GM21528 (cell line): ENCODE results near the gene LGI4.

Source experiments
- ATAC-seq: cut with Tn5 transposase; IDR thresholded peaks from one replicate; pipeline ENCODE4 v1.9.1; 2021; ENCODE audit warnings: mild to moderate bottlenecking, moderate library complexity; ENCODE audit not compliant: unreplicated experiment, low FRiP score

The LGI4 gene

DNA sequence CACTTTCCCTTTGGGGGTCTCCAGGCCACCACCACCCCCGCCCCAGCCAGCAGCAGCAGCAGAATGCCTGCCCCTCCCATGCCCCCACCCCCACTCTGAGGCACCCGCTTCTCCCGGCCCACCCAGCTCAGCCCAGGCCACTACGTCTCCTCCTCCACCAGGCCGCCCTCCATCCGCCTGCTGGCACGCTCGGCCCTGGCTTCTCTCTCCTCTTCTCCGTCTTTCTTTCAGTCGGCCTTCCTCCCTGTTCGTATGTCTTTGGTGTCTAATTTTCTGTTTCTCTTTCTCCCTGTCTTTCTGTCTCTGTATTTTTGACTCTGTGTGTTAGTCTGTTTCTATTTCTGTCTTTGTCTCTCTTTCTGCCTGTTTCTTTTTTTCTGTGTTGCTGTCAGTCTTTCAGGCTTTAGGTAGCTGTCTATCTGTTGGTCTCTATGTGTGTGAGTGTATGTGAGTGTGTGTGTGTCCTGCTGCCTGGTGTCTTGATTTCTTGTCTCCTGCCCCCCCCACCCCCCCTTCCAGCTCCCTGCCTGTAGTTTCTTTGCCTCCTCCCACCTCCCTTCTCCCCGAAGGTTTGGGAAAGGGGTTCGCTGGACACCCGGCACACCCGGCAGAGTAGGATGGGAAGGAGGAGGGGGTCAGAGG is at the start of gene LGI4:
TSS of gene LGI4 (minus strand) at position 459 of the 642 bp plus-strand sequence. CDS start at position 80, 379 bp downstream.
- no peak for ATAC-seq

DNA sequence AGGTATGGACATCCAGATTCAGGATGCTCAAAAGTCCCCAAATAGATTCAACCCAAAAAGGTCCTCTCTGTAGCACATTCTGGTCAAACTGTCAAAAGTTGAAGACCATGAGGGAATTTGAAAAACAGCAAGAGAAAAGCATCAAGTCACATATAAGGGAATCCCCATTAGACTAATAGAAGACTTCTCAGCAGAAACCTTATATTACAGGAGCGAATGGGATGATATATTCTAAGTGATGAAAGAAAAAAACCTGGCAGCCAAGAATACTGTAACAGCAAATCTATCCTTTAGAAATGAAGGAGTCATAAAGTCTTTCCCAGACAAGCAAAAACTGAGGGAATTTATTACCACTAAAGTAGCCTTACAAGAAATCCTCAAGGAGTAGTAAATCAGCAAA is 49.4 kb upstream of the LGI4 start:
- ATAC-seq, result no peak

DNA sequence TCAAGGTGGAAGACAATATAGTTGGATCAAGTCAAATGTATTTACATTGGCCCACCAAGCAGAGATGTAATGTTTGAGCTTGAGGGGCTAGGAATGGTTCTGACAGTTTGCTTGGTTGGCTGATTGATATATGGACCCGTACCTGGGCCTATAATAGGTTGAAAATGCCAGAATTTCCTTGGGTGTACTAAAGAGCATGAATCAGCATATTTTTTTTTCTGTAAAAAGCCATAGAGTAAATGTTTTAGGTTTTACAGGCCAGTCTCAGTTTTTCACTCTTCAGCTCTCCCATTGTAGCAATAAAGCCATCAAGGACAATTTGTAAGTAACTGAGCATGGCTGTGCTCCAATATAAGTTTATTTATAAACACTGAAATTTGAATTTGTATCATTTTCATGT is 46.5 kb upstream of the LGI4 start:
- no peak for ATAC-seq

DNA sequence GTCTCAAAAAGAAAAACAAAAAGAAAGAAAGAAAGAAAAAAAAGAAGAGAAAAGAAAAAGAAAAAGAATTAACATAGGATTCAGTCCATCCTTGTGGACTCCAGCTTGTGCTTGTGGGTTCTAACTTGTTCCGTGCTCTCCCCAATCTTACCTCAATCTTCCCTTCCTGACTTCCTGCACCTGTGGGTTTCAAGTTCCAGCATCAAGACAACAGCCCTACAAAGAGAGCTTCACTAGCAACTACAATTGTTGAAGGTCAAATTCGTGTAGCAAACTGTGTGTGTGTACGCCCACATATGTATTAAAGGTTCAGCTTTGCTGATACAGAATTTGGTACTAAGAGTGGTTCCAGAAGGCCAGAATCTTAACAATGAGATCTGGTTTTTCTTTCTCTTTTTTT is 45.0 kb upstream of the LGI4 start:
- no peak for ATAC-seq

DNA sequence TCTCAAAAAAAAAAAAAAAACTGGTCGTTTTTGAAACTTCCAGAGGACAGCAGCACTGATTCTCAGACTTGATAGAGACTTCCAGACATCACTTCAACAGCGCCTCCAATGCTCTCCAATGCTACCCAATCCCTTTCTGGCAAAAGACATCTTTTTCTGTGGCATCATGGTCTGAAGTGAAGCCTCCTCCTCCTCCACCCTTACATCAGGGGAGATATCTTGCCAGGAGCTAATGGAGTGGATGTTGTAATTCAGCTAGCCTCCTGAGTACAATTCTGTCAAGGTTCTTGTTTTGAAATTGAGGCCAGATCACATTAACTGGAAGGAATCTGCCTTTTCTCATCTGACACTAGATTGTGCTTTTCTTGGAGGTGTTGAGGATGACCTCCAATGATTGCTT is 43.8 kb upstream of the LGI4 start:
- no peak for ATAC-seq

DNA sequence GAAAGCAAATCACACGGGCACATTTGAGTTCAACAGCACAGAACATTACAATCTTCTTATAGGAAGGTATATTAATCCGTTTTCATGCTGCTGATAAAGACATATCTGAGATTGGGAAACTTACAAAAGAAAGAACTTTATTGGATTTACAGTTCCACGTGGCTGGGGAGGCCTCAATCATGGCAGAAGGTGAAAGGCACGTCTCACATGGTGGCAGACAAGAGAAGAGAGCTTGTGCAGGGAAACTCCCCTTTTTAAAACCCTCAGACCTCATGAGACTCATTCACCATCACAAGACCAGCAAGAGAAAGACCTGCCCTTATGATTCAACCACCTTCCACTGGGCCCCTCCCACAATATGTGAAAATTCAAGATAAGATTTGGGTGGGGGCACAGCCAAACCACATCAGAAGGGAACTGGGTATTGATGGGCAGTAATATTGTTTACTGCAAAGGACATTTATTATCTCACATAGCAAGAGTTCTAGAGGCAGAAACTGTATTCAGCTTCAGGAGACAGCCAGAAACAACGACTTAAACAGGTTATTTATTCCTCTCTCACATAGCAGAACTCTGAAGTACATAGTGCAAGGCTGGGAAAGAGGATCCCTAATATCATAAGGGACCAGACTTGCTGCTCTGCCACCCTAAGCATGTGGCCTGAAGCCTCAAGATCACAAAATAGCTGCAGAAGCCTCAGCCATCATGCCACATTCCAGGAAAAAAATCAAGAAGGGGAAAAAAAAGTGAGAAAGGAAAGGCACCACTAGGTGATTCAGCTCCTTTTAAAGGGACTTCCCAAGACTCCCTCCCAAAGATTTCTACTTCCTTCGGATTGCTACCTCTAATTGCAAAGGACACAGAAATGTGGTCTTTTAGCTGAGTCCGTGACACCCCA is 42.8 kb upstream of the LGI4 start:
- no peak for ATAC-seq

DNA sequence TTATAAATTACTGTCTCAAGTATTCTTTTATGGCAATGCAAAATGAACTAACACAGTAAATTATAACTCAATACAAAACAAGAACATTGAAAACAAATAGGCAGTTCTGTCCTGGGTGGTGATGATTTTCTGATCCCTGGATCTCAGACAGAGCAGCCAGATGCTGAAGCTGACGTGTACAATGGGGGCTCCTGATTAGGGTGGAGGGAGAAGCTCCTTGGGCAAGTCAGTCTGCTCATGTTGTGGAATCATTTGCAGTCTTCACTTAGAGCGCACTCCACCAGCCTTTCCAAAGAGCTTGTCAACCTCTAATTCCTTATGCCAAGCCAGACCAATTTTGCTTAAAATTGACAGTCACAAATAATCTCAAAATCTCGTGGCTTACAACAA is 41.3 kb upstream of the LGI4 start:
- no peak for ATAC-seq

DNA sequence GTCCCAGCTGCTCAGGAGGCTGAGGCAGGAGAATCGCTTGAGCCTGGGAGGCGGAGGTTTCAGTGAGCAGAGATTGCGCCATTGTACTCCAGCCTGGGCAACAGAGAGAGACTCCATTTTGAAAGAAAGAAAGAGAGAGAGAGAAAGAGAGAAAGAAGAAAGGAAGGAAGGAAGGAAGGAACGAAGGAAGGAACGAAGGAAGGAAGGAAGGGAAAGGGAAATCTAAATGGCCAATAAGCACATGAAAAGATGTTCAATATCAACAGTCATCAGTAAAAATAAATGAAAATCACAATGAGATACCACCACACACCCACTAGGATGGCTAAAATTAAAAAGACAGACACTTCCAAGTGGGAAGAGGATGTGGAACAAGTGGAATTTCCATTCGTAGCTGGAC is 39.4 kb upstream of the LGI4 start:
- ATAC-seq, result no peak

DNA sequence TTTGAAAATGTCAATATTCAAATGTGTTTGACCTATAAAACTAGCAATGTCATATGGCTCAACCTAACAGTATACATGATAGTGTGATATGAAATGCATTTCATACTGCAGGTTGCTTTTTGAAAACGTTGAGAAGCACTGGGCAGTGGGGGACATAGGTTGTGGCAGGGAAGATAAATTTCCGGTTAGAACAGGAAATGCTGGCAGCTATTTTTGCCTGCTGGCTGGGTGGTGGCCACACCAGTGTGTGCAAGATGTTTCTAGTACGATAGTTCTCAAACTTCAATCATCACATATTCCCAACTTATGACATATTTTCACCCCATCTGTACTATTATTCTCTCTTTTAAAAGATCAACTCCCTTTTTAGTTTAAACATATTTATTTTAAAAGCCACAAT is 36.9 kb upstream of the LGI4 start:
- no peak for ATAC-seq

DNA sequence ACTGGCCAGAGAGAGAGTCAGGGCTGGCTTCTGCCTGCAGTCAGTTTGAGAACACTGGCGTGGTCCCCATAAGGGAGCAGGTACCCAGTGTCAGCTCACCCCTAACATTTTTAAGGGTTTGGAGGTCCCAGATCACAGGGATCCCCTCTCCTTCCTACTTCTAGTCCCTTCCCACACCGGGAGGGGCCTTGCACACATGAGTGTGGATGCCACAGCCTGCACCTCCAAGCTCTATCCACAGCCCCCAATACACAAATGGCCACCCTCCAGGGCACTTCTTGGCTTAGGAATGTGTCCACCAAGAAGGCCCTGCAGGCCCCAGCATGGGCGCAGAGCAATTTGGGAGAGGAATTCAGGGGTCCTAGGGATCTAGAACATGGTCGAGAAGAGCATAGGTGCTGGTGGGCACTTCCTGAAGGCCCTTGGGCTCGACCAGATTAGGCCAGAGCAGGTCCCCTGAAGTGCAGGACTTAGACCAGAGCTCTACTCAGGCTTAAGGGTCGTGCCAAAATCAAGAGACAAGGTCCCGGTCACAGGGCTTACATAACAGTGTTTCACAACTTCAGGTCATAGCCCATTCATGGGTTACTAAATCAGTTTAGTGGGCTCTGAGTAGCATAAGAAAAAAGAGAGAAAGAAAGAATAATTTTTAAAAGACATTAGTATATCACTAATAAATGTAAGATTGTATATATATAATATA is 35.7 kb upstream of the LGI4 start:
- ATAC-seq, result no peak

DNA sequence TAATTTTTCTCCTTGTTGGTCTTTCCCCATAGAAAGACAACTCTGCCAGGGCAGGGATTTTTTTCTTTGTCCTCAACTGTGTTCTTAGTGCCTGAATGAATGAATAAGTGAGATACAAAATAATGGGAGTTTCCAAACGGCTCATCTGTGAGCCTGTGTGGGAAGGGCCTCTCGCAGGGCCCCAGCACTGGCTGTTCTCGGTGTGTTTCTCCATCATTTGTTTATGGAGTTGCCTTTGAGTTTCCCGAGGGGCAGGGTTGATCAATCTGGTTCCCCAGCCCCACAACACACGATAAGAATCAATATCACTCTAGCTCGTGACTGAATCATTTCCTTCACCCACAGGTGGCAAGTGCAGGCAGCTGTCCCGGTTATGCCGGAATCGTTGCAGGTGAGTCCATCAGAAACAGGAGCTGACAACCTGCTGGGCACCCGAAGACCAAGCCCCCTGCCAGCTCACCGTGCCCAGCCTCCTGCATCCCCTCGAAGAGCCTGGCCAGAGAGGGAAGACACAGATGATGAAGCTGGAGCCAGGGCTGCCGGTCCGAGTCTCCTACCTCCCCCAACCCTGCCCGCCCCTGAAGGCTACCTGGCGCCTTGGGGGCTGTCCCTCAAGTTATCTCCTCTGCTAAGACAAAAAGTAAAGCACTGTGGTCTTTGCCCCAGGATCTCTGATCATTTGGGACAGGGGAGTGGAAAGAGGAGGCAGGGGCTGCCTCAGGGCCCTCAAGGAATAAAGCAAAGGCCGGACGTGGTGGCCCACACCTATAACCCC is 34.5 kb upstream of the LGI4 start:
- ATAC-seq, result no peak

DNA sequence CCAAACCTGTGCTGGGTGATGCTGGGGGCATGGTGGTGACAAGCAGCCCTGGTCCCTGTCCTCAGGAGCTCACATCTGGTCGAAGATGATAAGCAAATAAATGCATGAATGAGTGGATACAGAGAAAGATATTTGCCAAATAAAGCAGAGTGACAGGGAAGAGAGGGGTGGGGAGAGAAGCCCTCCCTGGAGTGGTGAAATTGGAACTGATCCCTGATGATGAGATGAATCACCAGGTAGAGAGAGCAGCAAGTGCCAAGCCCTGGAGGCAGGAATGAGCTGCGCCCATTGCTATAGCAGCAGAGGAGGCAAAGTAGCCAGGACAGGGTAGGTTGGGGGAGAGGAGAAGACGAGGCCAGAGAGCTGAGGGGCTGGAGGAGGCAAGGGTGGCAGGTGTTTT is 33.3 kb upstream of the LGI4 start:
- no peak for ATAC-seq

DNA sequence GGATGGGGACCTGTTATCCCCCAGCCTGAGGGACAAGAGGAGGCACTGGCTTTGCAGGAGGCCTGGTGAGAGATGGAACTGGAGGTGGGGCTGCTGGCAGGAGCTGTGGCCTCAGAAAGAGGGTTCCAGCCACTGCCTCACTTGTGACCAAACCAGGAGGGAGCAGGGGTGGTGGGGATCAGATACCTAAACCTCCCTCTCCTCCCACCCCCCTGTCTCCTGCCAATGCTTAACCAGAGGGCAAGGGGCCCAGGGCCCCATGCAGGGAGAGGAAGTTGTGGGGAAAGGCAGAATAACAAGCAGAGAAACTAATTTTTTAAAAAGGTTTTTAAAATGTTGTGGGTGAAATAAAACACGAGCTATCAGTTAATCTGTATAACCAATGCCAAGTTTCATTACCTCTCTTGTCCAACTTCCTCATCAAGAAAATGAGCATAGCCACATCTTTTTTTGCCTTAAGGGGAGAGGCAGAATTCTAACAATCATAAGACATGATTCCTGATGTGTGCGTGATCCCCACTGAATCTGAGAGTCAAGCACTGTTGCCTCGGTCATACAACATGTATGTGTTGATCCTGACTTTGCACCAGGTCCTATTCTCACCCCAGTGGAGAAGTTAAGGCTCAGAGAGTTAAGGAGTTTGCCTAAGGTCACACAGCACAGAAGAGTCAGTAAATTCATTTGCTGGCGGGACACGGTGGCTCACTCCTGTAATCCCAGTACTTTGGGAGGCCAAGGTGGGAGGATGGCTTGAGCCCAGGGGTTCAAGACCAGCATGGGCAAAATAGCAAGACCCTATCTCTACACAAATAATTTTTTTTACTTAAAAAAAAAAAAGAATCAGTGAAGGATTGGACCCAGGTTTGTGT is 32.6 kb upstream of the LGI4 start:
- ATAC-seq, result no peak

DNA sequence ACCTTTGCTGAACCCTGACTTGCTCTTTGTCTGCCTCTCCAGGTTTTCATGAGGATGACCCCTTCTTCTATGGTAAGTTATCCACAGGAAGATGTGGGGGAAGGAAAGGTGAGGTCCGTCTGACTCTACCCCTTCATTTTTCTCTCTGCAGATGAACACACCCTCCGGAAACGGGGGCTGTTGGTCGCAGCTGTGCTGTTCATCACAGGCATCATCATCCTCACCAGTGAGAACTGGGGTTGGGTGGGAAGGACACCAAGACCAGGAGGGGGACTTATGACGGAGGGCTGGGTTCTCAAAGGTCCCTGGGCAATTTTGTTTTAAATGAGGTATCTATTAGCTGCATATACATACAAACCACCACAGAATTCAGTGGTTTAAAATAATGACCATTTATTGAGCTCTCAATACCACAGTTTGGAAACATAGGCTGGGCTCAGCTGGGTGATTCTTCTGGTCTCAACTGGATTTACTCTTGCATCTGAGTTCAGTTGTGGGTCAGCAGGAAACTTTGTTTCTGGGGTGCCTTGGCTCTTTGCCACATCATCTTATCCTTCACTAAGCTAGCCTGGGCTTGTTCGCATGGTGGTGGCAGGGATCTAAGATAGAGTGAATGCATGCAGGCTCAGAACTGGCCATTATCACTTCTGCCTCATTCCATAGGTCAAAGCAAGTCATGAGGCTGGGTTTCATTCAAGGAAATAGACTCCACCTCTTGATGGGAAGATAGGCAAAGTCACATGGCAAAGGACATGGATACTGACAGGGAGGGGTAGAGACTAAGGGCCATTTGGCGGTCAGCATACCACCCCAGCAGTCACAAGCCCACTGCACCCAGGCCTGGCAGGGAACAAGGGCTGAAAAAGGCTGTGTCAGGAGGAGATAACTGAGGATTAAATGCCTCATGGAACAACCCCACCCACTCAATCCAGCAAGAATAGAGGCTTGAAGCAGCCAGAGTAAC is 31.5 kb upstream of the LGI4 start:
- ATAC-seq, result no peak

DNA sequence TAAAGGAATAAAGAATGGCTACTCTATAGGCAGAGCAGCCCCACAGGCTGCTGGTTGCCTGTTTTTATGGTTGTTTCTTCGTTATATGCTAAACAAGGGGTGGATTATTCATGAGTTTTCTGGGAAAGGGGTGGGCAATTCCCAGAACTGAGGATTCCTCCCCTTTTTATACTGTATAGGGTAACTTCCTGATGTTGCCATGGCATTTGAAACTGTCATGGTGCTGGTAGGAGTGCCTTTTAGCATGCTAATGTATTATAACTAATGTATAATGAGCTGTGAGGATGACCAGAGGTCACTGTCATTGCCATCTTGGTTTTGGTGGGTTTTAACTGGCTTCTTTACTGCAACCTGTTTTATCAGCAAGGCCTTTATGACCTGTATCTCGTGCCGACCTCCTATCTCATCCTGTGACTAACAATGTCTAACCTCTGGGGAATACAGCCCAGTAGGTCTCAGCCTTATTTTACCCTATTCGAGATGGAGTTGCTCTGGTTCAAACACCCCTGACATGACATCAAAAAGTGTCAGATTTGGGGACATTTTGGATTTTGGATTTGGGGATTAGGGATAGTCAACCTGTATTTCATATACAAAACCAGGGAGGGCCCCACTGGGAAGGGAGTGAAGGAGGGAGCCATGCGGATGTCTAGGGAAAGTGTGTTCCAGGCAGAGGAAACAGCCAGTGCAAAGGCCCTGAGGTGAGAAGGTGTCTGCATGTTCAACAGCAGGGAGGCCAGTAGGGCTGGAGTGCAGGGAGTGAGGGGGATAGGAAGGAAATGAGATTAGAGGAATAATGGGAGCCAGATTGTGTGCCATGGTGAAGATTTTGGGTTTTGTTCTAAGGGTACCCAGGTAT is 30.6 kb upstream of the LGI4 start:
- no peak for ATAC-seq

DNA sequence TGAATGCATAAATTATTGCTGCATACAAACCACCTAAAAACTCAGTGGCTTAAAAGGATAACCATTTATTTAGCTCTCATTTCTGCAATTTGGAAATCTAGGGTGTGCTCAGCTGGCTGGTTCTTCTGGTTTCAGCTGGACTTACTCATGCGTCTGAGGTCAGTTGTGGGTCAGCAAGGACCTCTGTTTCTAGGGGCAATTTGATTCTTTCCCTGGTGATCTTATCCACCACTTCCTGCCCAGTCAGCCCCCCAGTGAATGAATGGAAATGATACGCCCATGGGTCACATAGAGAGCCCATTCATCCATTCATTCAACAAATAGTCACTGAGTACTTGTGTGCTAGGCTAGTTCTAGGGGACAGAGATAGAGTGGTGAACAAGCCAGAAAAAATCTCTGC is 29.6 kb upstream of the LGI4 start:
- no peak for ATAC-seq

DNA sequence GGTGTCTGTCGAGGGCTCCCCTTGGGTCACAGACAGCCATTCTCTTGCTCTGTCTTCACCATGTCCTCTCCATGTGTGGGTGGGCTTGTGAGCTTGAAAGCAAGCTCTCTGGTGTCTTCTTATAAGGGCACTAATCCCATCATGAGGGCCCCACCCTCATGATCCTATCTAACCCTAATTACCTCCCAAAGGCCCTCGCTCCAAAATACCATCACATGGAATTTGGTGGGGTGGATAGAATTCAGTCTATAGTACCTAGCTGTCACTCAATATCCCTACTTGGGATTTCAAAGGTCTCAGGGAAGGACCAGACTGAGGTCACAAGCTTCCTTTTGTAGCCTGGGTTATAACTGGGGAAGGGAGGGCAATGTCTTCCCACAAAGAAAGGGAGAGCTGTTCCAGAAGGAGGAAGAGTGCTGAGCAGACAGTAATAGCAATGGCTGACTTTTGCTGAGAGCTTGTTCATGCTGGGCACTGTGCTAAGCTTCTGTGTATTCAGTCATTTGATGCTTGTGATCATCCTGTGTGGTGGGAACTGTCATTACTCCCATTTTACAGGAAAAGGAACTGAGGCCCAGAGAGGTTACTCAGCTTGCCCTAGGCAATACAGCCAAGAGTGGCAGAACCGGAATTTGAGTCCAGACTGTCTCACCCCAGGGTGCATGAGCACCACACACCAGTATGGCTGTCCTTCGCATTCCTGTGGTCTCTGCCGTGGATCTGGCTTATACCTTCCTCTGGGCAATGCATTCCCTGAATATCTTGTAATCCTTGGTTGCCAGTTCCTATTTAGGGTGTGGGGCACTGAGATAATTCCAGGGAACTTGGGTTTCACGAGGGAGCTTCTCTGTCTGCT is 27.8 kb upstream of the LGI4 start:
- ATAC-seq, result no peak
